GM10266 (cell line): ENCODE results near the gene WNK2.
A peak's percentile ranks its signal among the peaks of the same experiment; 100 is the strongest.

Experiments
- DNase-seq: peaks from one replicate; pipeline ENCODE4 v3.0.0; 2012; ENCODE audit errors: extremely low spot score
- TF ChIP-seq, protein P1 (sequence below): IDR thresholded peaks from 2 replicates; pipeline ENCODE4 v1.5.1; 2012; ENCODE audit warnings: mild to moderate bottlenecking, low read depth; ENCODE audit not compliant: control insufficient read depth, insufficient read depth; ENCODE audit errors: missing control alignments

Gene WNK2

DNA sequence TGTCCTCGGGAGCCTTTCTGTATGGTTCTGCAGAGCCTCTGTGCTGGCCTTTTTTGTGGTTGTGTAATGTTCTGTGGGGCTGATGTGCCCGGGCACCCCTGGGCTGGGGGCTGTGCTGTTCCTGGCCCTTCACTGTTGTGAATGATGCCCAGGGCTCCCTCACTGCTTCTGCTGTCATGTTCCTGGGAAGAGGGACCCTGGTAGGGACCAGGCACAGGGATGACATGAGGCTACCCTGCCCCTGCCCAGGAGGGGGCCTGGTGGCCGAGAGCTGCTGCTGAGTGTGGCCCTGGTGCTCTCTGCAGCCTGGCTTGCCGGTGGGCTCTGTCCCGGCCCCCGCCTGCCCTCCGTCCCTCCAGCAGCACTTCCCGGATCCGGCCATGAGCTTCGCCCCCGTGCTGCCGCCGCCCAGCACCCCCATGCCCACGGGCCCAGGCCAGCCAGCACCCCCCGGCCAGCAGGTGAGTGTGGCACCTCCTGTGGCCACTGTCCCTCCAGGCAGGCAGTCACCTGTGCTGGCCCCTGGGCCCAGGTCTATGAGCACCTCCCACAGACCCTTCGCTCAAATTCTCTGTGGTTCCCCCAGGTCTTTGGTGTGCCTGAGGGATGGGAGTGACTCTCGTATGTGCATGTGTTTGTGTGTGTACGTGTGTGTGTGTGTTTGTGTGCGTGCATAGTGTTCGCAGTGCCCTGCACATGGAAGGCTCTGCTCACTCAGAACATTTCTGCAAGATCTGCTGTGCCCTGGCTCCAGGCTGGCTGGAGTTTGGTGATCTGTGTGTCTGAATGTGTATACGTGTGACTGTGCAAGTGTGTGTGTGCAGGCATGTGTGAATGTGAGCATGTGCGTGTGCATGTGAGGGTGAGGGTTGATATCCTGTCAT is 72.3 kb downstream of the WNK2 start:
- DNase-seq = no peak
- TF ChIP-seq, protein P1, sequence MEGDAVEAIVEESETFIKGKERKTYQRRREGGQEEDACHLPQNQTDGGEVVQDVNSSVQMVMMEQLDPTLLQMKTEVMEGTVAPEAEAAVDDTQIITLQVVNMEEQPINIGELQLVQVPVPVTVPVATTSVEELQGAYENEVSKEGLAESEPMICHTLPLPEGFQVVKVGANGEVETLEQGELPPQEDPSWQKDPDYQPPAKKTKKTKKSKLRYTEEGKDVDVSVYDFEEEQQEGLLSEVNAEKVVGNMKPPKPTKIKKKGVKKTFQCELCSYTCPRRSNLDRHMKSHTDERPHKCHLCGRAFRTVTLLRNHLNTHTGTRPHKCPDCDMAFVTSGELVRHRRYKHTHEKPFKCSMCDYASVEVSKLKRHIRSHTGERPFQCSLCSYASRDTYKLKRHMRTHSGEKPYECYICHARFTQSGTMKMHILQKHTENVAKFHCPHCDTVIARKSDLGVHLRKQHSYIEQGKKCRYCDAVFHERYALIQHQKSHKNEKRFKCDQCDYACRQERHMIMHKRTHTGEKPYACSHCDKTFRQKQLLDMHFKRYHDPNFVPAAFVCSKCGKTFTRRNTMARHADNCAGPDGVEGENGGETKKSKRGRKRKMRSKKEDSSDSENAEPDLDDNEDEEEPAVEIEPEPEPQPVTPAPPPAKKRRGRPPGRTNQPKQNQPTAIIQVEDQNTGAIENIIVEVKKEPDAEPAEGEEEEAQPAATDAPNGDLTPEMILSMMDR = no peak

- no peak for DNase-seq
- TF ChIP-seq, protein P1 = no peak
Measured at GRCh38 chr9:93256878-93257807, 73.2 kb downstream of the WNK2 start.

DNA sequence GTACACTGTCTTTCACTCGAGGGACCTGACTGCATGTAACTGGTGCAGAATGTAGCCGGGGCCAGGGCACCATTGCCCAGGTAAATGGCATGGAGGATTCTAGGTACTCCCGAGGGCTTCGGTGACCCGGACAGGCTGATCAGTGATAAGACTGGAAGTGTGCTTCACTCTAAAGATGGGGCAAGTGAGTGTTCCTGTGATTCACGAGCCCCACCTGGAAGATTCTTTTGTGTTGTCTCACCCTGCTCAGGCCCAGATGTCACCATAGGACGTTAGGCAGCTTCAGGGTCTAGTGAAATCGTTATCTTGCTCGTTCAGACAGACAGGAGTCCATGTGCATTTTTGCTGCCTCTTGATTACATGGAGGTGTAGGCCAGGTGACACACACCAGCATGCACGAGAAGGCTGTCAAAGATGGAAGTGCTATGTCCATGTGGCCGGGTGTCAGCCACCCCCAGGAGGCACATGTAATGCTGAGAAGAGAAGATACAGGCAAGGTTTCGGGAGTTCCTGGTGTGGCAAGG is 73.9 kb downstream of the WNK2 start:
- TF ChIP-seq, protein P1 = no peak
- DNase-seq = no peak

DNA sequence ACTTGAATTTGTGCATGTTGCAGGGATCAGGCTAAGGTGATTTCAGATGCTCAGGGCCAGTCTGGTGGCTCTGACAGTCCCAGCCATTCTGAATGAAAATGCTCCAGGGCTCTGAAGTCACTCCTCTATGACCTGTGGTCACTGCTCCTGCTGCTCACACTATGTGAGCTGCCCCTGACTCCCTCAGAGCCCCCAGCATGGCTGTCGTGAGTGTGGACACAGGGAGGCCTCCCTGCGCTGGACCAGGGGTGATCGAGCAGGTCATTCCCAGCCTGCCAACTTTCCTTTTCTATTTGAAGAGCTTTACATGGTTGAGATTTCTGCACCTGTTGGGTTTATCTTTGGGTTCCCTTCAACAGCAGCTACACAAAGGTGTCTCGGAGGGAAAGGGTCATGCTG is 74.5 kb downstream of the WNK2 start:
- no peak for DNase-seq

DNA sequence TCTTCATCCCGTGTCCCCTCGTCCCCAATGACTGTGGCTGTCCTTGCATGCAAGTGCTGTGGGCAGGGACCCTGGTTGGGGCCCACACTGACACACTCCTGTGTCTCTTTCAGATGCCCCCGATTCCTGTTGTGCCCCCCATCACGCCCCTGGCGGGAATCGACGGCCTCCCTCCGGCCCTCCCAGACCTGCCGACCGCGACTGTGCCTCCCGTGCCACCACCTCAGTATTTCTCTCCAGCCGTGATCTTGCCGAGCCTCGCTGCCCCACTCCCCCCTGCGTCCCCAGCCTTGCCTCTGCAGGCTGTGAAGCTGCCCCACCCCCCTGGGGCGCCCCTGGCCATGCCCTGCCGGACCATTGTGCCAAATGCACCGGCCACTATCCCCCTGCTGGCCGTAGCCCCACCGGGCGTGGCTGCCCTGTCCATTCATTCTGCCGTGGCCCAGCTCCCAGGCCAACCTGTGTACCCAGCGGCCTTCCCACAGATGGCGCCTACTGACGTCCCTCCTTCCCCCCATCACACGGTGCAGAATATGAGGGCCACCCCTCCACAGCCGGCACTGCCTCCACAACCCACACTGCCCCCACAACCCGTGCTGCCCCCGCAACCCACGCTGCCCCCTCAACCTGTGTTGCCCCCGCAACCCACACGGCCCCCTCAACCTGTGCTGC is 75.0 kb downstream of the WNK2 start:
- TF ChIP-seq, protein P1 = no peak
- DNase-seq = no peak

More for the DNA sequence above, 74.5 kb downstream of the WNK2 start:
- TF ChIP-seq, protein P1 = no peak

- TF ChIP-seq, protein P1 = no peak
Measured at GRCh38 chr9:93259490-93260262, 75.7 kb downstream of the WNK2 start.

More at GRCh38 chr9:93259490-93260262, 75.7 kb downstream of the WNK2 start:
- peak; percentile 12 for DNase-seq
